ENCODE results near the gene CD37.
"Not testable (repeated sequence)": the region's sequence is repeated elsewhere in the genome, so short reads cannot be mapped to it uniquely, and the experiment has no call there.

Gene CD37

DNA sequence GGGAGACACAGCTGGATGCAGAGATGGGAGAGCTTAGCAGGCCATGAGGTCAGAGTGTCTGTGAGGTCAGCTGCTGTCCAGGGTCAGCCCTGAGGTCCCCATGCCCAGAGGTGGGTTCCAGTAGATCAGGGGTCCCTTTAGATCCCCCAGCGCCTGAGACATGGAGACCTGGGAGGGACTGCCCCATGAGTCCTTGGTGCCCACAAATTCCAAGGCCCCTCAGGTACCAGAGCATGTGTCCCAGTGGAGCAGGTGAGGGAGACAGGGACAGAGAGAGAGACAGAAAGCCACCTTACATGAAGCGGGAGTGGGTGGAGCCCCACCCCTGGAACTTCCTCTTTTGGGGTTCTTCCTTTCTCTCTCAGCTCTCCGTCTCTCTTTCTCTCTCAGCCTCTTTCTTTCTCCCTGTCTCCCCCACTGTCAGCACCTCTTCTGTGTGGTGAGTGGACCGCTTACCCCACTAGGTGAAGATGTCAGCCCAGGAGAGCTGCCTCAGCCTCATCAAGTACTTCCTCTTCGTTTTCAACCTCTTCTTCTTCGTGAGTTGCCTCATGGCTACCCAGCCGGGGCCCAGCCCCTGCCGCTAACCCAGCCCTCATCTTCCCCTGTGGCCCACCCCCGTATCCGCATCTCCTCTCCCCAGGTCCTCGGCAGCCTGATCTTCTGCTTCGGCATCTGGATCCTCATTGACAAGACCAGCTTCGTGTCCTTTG is at the start of gene CD37:
TSS of gene CD37 (plus strand) at position 336 of the 713 bp plus-strand sequence. CDS start at position 471, 135 bp downstream.
- no peak for DNase-seq

DNA sequence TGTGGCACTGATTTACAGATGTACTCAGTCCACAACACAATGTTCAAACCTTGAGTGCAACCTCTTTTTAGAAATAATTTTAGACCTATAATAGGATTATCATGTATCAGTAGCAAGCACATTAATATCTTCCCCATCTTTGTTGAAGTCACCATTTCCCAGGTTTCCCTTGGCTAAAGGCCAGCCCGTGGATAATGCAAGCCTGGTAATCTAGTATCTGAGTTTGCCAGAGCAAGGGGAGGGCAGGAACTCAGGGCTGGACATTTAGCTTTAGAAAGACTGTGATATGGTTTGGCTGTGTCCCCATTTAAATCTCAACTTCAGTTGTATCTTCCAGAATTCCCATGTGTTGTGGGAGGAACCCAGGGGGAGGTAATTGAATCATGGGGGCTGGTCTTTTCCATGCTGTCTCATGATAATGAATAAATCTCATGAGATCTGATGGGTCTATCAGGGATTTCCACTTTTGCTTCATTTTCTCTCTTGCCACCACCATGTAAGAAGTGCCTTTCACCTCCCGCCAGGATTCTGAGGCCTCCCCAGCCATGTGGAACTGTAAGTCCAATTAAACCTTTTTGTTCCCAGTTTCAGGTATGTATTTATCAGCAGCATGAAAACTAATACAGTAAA is 48.0 kb upstream of the CD37 start:
- DNase-seq: no peak

- not testable (repeated sequence) for DNase-seq
Observed at GRCh38 chr19:49288205-49288604, 47.0 kb upstream of the CD37 start.

GRCh38 chr19:49289286-49289685 is 45.9 kb upstream of the CD37 start:
- DNase-seq: not testable (repeated sequence)

DNA sequence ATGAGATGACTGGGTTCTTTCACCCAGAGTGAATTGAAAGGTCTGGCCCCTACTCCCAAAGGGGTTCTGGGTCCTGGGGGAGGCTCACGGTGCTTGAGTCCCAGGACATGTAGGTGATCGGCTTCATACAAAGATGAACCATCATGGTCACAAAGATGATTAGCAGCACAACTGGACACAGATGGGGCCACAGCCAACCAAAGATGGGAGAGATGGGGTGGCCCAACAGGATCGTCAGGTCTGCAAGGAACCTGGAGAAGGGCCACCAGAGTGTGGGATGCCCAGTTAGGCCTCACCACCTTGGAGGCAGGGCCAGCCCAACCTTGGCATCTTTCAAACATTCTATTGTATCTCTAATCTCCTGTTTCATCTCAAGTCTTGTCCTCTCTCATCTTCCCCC is 44.7 kb upstream of the CD37 start:
- DNase-seq: no peak

DNA sequence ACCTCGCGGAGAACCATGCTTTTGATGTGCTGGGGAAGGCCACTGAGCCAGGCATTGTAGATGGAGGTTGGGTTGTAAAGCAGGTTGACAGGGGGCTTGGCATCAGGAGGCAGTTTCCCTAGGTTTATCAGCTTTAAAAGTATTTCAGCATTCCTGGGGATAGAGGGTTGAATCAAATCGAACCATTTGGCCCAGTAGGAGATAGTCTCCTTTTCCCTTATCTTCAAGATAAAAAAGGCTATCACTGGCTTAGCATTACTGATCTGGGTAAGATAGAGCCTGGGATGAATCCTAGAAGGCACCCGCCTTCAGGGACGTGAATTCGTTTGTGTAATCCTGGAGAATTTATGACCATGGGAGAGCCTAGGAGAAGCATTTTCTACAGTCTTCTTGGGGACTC is 40.8 kb upstream of the CD37 start:
- DNase-seq: no peak

DNA sequence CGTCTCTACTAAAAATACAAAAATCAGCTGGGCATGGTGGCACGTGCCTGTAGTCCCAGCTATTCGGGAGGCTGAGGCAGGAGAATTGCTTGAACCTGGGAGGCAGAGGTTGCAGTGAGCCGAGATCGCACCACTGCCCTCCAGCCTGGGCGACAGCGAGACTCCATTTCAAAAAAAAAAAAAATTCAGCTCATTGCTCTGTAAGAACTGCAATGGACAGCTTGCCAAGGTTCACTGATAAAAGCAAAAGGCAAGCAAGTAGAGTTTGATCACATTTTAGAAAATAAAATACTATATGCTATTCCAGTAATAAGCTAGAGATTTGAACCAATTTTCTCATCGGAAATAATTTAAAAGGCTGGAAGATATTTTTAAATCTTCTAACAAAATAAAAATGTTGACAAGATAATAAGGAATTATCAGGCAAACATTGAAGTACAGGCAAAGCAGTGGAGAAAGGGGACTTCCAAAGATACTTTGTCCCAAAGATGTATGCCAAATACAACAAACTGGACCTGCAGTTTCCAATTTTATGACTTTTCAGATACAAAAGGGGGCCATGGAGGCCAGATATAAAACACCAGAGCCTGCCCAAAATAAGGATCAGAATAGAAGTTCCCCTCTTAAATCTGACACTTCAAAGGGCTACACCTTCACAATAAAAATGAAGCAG is 39.9 kb upstream of the CD37 start:
- DNase-seq: no peak

DNA sequence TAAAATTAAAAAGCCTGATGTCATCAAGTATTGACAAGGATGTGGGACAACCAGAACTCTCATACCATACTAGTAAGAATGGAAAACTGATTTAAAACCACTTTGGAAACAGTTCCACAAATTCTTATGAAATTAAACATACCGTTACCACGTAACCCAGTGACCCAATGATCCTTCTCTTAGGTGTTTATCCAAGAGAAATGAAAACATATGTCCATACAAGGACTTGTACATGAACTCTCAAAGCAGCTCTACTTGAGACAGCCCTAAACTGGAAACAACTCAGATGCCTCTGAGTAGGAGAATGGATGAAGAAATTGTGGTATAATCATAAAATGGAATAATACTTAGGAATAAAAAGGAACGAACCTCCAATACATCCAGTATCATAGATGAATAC is 37.8 kb upstream of the CD37 start:
- DNase-seq: peak; percentile 48

DNA sequence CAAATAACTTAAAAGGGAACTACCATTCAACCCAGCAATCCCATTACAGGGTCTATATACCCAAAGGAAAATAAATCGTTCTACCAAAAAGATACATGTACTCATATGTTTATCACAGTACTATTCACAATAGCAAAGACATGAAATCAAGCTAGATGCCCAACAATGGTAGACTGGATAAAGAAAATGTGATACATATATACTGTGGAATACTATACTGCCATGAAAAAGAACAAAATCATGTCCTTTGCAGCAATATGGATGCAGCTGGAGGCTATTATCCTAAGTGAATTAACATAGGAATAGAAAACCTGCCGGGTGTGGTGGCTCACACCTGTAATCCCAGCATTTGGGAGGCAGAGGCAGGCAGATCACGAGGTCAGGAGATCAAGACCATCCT is 36.6 kb upstream of the CD37 start:
- not testable (repeated sequence) for DNase-seq

DNA sequence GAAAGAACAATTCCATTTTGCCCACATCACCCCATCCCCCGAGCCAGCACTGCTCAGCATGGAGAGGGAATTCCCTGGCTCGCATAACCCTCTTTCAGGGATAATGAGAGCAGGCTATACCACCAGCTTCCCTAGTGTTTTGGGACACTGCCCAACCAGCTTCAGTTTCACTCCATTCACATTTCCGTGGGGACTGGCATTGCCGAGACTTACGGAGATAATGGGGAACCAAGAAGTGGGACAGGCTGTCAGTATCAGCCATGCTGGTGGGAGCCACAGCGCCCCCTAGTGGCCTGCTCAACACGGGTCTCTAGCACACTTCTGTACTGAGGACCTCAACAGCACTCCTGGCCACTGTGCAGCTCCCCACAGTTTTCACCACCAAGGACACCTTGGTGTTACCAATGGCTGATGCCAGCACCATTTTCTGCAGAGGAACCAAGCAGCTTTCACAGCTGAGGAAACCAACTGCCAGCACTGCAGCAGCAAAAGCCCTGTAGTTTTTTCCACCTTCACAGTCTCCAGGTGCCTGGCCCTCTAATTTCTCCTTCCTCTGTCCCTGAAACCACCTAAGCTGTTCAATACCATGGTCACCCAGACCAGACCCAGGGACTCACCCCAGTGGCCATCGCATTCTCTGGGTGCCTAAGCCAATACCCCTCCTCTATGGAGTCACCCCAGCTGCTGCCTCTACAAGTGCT is 33.9 kb upstream of the CD37 start:
- peak; percentile 48 for DNase-seq

- DNase-seq: no peak
Observed at GRCh38 chr19:49301866-49302252, 33.3 kb upstream of the CD37 start.

DNA sequence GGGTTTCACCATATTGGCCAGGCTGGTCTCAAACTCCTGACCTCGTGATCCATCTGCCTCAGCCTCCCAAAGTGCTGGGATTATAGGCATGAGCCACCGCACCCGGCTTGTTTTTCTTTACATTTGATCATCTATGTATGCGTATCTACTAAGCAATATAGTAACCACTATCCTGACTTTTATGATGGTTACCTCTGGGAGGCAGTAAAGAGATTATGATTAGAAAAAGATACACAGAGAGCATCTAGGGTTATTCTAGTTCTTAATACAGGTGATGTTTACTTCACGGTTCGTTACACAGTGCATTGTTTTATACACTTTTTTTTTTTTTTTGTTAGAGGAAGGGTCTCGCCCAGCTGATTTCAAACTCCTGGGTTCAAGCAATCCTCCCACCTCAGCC is 28.5 kb upstream of the CD37 start:
- not testable (repeated sequence) for DNase-seq

DNA sequence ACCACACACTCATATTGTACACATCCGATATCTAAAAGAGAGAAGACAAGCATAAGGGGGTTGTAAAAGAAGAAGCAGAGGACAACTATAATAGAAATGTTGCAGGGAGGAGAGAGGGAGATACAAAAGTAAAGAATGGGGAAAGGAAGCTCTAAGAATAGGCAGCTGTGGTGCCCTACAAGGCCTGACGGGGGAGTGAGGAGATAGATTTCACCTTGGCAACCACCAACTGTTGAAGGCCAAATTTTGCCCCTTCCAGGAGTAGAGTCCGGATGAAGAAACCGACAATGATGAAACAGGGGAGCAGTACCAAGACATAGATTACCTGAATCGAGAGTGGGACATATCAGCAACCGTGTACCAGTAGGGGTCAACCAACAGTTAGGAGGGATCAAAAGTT is 26.1 kb upstream of the CD37 start:
- DNase-seq: no peak

DNA sequence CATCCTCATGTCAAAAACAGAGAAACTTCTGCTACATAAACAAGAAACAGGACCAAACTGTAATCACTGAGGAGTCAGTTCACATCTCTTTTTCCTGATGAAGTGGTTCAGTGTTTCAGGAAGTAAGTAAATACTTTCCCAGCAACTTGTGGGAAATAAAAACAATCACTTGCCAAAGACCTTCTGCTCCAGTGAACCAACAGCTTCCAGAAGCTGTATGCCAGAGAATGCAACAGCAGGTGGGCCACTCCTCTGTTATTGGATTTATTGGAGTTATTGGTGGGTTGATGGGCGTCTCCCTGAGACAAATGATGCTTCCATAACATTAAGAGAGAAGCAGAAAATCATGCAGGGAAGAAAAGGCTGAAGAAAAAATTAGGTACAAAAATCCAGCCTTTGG is 20.1 kb upstream of the CD37 start:
- no peak for DNase-seq

- DNase-seq: no peak
Observed at GRCh38 chr19:49316284-49316683, 18.9 kb upstream of the CD37 start.

GRCh38 chr19:49318296-49318695 is 16.9 kb upstream of the CD37 start:
- no peak for DNase-seq

DNA sequence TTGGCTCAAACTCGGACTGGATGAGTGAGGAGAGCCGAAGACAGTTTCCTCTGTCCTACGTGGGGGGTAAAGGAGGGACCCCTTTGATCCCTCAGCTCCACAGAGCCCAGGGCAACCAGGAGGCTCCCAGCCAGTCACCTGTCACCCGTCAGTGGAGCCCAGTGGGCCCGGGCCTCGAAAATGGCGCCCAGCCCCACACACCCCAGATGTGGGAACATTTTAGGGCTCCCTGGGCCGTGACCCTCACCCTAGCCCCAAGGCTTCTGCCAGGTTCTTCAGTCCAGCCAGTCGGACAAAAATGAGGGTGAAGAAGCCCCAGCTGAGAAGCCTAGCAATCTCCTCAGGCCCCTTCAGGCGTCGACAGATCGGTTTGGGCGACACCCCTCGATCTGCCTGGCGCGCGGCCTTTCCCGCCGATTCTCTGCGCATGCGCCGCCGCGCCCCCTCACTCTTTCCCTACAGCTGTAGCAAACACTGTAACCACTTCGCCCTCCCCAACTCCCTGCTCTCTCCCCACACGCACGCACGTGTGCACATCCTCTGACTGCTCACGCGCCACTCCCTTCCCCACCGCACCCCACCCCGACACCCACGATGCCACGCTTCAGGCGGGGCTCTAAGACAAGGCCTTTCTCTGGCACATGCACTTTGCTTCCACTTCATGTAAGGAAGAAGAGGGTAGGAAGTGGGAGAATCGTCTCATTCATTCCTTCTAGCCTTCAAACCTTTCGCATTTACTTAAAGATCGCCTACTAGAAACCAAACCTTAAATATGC is 10.2 kb upstream of the CD37 start, which contains the start of gene SLC6A16:
TSS of gene SLC6A16 (minus strand) at position 391 of the 776 bp plus-strand sequence. CDS start 13,844 bp downstream, outside the sequence.
- no peak for DNase-seq

- DNase-seq: not testable (repeated sequence)
Observed at GRCh38 chr19:49325756-49326155, 9.4 kb upstream of the CD37 start.

DNA sequence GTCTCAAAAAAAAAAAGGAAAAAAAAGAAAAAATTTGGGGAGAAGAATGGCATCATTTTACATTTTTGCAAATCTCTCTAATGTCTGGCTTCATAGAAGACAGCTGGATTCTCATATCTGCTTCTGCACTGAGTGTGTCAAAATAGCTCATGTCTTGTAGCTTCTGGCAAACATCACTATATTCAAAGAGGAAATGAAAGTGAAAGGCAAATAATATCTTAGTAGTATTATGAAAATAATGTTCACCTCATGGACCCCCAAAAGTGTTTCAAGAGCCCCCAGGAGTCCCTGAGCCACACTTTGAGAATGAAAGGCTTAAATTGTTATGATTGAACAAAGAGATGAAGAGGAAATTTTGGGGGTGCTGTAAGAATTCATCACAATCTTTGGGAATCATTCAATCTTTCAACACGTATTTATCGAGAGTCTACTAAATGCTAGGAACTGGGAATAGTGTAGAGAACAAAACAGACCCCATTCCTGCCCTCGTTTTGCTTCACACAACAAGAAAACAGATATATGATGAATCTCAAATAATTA is 9.0 kb upstream of the CD37 start:
- DNase-seq: no peak

GRCh38 chr19:49327878-49328544 is 7.2 kb upstream of the CD37 start:
- DNase-seq: peak; percentile 21

- DNase-seq: no peak
Observed at GRCh38 chr19:49328741-49329140, 6.5 kb upstream of the CD37 start.

DNA sequence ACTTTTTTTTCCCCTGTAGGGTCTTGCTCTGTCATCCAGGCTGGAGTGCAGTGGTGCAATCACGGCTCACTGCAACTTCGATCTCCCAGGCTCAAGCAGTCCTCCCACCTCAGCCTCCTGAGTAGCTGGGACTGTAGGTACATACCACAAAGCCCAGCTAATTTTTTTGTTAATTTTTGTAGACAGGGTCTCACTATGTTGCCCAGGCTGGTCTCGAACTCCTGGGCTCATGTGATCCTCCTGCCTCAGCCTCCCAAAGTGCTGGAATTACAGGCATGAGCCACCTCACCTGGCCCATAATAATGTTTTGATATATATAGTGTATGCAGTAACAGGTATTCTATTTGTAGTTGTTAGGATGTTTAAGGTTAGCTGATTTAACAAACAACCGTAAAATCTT is 4.0 kb upstream of the CD37 start:
- not testable (repeated sequence) for DNase-seq

All from fibroblast of upper back skin (primary cell).